T-helper 17 cell (primary cell): ENCODE data around the gene GNG12. TPM values are rescaled to one million over a fixed set of nuclear protein-coding genes. Genes with fewer than 3 reads are reported as not detected.
A peak's percentile ranks its signal among the peaks of the same experiment; 100 is the strongest.

Source experiments
- ATAC-seq: fragments of 150-1000 bp; cut with Tn5 transposase; 2 replicates; pipeline ENCODE4 v1.10.0; 2021; ENCODE audit warnings: mild to moderate bottlenecking, moderate library complexity
- DNase-seq, 3 donors: peaks; one replicate each; pipeline versions ENCODE4 v3.0.0 to v3.0.0-alpha.2; 2020 to 2021
- H3K9me3 ChIP-seq: one replicate; pipeline ENCODE4 v1.7.0; 2013; ENCODE audit warnings: low read length, mild to moderate bottlenecking; ENCODE audit not compliant: control insufficient read depth, poor library complexity, severe bottlenecking
- H3K27ac Mint-ChIP-seq: one replicate; pipeline ENCODE4 v1.8.0; 2022; ENCODE audit warnings: mild to moderate bottlenecking, moderate library complexity, mixed read lengths
- H3K27me3 Mint-ChIP-seq: one replicate; pipeline ENCODE4 v1.8.0; 2022; ENCODE audit warnings: mixed read lengths
- H3K36me3 Mint-ChIP-seq: one replicate; pipeline ENCODE4 v1.8.0; 2022; ENCODE audit warnings: low read depth, mixed read lengths
- H3K4me1 Mint-ChIP-seq: one replicate; pipeline ENCODE4 v1.8.0; 2022; ENCODE audit warnings: mild to moderate bottlenecking, mixed read lengths
- H3K4me3 Mint-ChIP-seq: one replicate; pipeline ENCODE4 v1.8.0; 2022; ENCODE audit warnings: mild to moderate bottlenecking, moderate library complexity, mixed read lengths
- total RNA-seq, 4 donors: library from RNA in 2 of 4; stranded (reverse) in 2 of 4; gene quantifications; one replicate each; pipeline ENCODE4 v1.2.3 and lab custom pipeline; 2022 to 2026

Gene GNG12
- total RNA-seq, 2 donors from 2014 or later, result not detected

DNA sequence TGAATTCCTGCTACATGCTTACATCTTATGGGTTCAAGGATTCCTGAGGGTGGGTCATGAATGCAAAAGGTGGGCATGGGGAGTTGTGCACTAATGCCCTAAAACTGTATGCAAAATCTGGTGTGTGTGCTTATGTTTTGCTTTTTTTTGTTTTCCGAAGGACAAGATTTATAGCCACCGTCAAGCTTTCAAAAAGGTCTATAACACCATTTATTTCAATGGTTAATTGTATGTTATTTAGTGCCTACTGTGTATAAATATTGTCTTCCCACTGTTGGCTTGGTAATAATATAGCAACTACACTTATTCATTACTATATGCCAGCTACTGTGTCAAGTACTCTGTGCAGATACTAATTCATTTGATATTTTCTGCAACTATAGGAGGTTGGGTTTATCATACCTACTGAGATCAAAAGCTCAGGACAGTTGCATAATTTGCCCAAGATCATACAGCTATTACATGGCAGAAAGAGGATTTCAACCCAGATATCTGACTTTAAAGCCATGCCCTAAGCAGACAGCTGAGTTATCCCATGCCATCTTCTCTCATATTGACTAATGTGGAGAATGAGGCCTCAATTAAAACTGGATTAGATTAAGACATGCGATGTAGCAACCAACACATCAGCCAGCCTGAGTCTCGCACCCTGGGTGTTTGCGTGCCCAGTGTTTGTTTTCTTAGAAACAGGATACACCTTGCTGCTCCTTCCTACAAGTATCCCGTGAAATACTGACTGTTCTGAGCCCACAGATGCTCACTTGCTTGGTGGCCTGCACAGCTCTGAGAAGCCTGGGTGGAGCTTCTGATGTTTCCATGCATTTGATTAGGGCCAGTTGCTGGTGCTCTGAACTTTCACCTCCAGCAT is 113.7 kb downstream of the GNG12 start:
- Mint-ChIP-seq H3K27ac (no peak overlapping the region), H3K36me3 (peaks cover 1% of the 10 kb centered on the region), H3K4me1 (no peaks in the 10 kb centered on the region), H3K27me3 (peaks cover 4% of the 10 kb centered on the region), H3K4me3 (no peak overlapping the region)
- ATAC-seq (no peak), DNase-seq (no peak)
- H3K9me3 ChIP-seq, result no peaks in the 10 kb centered on the region

DNA sequence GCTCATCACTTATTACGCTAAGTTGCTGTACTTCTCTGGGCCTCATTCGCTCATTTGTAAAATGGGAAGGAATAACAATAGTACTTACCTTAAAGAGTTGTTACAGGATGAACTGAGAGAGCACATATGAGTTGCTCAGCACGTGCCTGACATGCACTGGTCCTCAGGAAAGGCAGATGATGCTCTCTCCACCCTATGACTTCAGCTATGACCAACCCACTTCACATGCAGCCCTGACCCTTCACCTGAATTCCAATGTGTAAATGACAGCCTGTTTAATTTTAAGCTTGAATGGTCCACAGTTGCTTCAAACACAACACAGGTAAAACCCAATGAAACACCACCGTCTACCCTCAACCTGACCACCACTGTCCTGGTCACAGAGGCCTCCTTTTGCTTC is 115.4 kb downstream of the GNG12 start:
- DNase-seq, result no peak
- no peaks in the 10 kb centered on the region for H3K4me1 Mint-ChIP-seq
- H3K27me3 Mint-ChIP-seq, result peaks cover 11% of the 10 kb centered on the region
- ATAC-seq, result no peak
- no peak overlapping the region for H3K27ac Mint-ChIP-seq
- no peaks in the 10 kb centered on the region for H3K9me3 ChIP-seq
- no peak overlapping the region for H3K4me3 Mint-ChIP-seq
- peaks cover 2% of the 10 kb centered on the region for H3K36me3 Mint-ChIP-seq

GRCh38 chr1:67716800-67717199 is 116.5 kb downstream of the GNG12 start:
- peaks cover 2% of the 10 kb centered on the region for H3K36me3 Mint-ChIP-seq
- no peak overlapping the region for H3K4me3 Mint-ChIP-seq
- H3K27ac Mint-ChIP-seq, result no peak overlapping the region
- H3K27me3 Mint-ChIP-seq, result peaks cover 11% of the 10 kb centered on the region
- ATAC-seq, result no peak
- DNase-seq, result no peak
- no peaks in the 10 kb centered on the region for H3K9me3 ChIP-seq
- no peaks in the 10 kb centered on the region for H3K4me1 Mint-ChIP-seq

DNA sequence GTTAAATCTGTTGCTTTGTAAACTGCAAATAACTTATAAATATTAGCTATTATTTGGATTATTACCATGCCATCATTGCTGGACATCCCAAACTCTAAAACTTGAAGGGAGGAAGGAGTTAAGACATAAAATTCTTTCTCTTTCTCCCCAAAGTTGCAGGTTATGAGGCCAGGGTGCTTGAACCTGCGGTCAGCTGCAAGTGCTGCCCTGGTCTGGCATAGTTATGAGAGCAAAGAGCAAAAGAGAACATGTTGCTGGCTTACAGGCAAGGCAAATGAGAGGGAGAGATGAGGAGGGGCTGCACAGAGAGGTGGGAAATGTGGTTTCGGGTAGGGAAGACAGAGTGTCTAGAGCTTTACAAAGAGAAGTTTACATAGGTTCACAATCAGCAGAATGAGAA is 117.4 kb downstream of the GNG12 start:
- Mint-ChIP-seq H3K36me3 (peaks cover 2% of the 10 kb centered on the region), H3K4me3 (no peak overlapping the region), H3K27ac (no peak overlapping the region)

GRCh38 chr1:67713057-67713846 is 120.0 kb downstream of the GNG12 start:
- DNase-seq (no peak), ATAC-seq (no peak)
- Mint-ChIP-seq H3K4me3 (no peak overlapping the region), H3K36me3 (peaks cover 2% of the 10 kb centered on the region), H3K27ac (no peak overlapping the region), H3K4me1 (peaks cover 5% of the 10 kb centered on the region), H3K27me3 (peaks cover 14% of the 10 kb centered on the region)
- no peaks in the 10 kb centered on the region for H3K9me3 ChIP-seq

More for the DNA sequence above, 117.4 kb downstream of the GNG12 start:
- DNase-seq, result no peak
- H3K27me3 Mint-ChIP-seq, result peaks cover 16% of the 10 kb centered on the region
- H3K4me1 Mint-ChIP-seq, result peaks cover 5% of the 10 kb centered on the region
- H3K9me3 ChIP-seq, result no peaks in the 10 kb centered on the region
- no peak for ATAC-seq

DNA sequence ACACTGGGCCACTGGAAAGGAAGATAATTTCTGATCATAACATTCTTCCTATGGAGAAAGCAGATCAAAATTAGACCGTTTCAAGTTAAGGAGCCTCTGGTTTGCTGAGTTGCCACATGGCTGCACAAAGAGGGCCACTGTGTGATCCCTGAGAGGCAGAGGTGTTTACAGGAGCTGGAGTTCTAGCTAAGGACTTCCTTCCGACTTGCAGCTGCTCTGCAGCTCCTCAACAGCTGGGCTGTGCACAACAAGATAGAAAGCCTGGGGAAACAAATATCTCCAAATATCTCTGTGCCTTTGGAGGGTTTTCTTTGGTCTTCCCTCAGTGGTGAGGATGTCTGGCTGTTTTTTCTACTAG is 121.4 kb downstream of the GNG12 start:
- H3K27me3 Mint-ChIP-seq, result peaks cover 14% of the 10 kb centered on the region
- no peak overlapping the region for H3K4me3 Mint-ChIP-seq

DNA sequence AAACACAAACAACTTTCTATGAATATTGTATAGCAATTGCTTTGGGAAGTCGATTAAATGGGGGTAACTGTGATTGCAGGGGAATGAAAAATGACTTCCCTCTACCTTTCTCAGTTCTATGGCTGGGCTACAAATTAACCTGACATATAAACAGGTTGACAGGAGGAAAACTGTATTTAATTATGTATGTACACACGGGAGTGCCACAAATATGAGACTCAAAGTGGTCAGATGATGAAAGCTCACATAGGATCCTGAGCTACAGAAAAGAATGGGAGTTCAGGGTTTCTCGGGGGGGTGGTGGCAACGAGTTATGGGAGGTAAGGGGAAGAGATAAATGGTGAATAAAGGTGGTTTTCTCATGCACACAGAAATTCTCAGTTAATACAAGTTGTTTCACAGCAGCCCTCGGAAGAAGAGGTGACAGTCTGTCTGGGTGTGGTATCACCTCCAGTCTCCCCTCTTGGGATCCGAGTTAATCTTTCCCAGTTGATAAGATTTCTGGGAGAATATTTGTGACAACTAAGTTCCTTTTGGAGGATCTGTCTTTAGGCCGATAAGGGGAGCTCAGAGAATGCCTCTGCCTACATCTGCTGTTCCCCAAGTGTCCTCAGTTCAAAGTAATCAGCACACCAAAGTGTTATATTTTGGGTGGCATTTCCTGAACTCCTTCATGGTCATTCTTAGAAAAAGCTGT is 122.0 kb downstream of the GNG12 start:
- Mint-ChIP-seq H3K4me1 (peaks cover 5% of the 10 kb centered on the region), H3K4me3 (no peak overlapping the region), H3K27me3 (peaks cover 14% of the 10 kb centered on the region), H3K36me3 (peaks cover 2% of the 10 kb centered on the region), H3K27ac (peak overlapping the region; percentile 34)
- ATAC-seq (no peak), DNase-seq (no peak)
- no peaks in the 10 kb centered on the region for H3K9me3 ChIP-seq

More for the DNA sequence above, 121.4 kb downstream of the GNG12 start:
- Mint-ChIP-seq H3K36me3 (peaks cover 2% of the 10 kb centered on the region), H3K27ac (no peak overlapping the region), H3K4me1 (peaks cover 5% of the 10 kb centered on the region)
- ATAC-seq, result no peak
- no peak for DNase-seq
- no peaks in the 10 kb centered on the region for H3K9me3 ChIP-seq

DNA sequence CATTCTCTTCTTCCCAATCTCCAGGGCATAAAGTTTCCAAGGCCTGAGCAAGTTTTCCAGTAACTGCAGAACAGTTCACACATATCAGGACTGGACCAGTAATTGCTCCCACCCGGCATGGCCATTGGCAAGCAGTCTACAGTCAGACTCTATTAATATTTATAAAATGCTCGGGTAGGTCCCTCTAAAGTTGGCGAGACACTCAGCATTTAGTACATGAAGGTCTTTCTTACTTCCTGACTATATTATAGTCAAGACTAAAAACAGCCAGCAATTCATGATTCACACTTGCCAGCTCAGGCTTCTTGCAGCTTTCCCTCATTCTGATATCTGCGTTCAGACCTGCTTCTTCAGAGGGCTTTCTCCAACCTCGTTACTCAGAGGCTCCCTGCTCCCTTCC is 122.8 kb downstream of the GNG12 start:
- no peak for DNase-seq
- Mint-ChIP-seq H3K4me1 (peaks cover 5% of the 10 kb centered on the region), H3K36me3 (peaks cover 2% of the 10 kb centered on the region), H3K4me3 (no peak overlapping the region), H3K27ac (peak overlapping the region; percentile 34), H3K27me3 (peaks cover 21% of the 10 kb centered on the region)
- H3K9me3 ChIP-seq, result no peaks in the 10 kb centered on the region
- ATAC-seq, result no peak

DNA sequence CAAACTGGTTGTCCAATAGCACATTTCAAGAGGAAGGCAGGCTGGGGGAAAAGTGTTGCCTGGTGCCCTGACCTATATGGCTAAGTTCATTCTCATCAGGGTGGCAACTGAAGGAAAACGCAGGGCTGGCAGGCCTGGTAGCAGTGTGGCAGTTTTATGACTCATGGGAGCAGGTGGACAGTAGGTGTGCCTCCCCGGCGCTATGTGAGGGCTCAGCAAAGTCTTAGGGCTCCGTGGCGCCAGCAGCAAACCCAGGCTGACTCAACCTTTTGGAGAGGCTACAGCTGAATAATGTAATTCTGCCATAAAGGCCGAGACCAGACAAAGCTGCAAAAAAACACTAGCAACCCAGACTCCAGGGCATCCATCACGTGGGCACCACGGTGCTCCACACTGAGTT is 124.7 kb downstream of the GNG12 start:
- Mint-ChIP-seq H3K4me1 (peaks cover 5% of the 10 kb centered on the region), H3K27me3 (peaks cover 21% of the 10 kb centered on the region), H3K36me3 (no peaks in the 10 kb centered on the region), H3K4me3 (no peak overlapping the region), H3K27ac (no peak overlapping the region)
- ATAC-seq (no peak), DNase-seq (no peak)
- H3K9me3 ChIP-seq, result no peaks in the 10 kb centered on the region

GRCh38 chr1:67705735-67706453 is 127.4 kb downstream of the GNG12 start:
- H3K9me3 ChIP-seq, result no peaks in the 10 kb centered on the region
- no peak for ATAC-seq
- DNase-seq, result no peak
- H3K4me1 Mint-ChIP-seq, result peaks cover under 1% of the 10 kb centered on the region
- H3K27ac Mint-ChIP-seq, result no peak overlapping the region
- H3K27me3 Mint-ChIP-seq, result peaks cover 15% of the 10 kb centered on the region
- H3K4me3 Mint-ChIP-seq, result no peak overlapping the region
- H3K36me3 Mint-ChIP-seq, result peaks cover 3% of the 10 kb centered on the region

GRCh38 chr1:67704351-67704750 is 128.9 kb downstream of the GNG12 start:
- H3K27me3 Mint-ChIP-seq, result peaks cover 18% of the 10 kb centered on the region
- H3K4me3 Mint-ChIP-seq, result no peak overlapping the region
- DNase-seq (no peak), ATAC-seq (no peak)
- no peak overlapping the region for H3K27ac Mint-ChIP-seq
- H3K9me3 ChIP-seq, result no peaks in the 10 kb centered on the region
- H3K4me1 Mint-ChIP-seq, result no peaks in the 10 kb centered on the region
- peaks cover 3% of the 10 kb centered on the region for H3K36me3 Mint-ChIP-seq

GRCh38 chr1:67701876-67702275 is 131.4 kb downstream of the GNG12 start:
- Mint-ChIP-seq H3K27ac (no peak overlapping the region), H3K4me3 (no peak overlapping the region), H3K36me3 (peaks cover 3% of the 10 kb centered on the region), H3K27me3 (peaks cover 18% of the 10 kb centered on the region), H3K4me1 (no peaks in the 10 kb centered on the region)
- DNase-seq, result no peak
- ATAC-seq, result no peak
- no peaks in the 10 kb centered on the region for H3K9me3 ChIP-seq
